Measurements from ENCODE around the gene INO80B.

Gene INO80B

GRCh38 chr2:74500578-74500946, 45.7 kb downstream of the INO80B start:
- no peak for DNase-seq

GRCh38 chr2:74501335-74502071, 46.6 kb downstream of the INO80B start:
- DNase-seq, result no peak

- DNase-seq, result no peak
These were observed 47.3 kb downstream of the INO80B start for GRCh38 chr2:74502147-74502719.

GRCh38 chr2:74502720-74503505, 48.0 kb downstream of the INO80B start:
- peak in 3 of 51 donors; percentile 1 to 18 (median 3) for DNase-seq

- no peak for DNase-seq
These were observed 48.9 kb downstream of the INO80B start for GRCh38 chr2:74503506-74504475.

- no peak for DNase-seq
These were observed 49.7 kb downstream of the INO80B start for GRCh38 chr2:74504591-74504990.

- DNase-seq, result no peak
These were observed 50.8 kb downstream of the INO80B start for GRCh38 chr2:74505448-74506246.

- DNase-seq, result peak; percentile 77 to 100 (median 95)
These were observed 52.4 kb downstream of the INO80B start, which contains the start of gene PCGF1 for GRCh38 chr2:74507145-74507925. PCGF1 (minus strand) TSS chr2:74507695; CDS start chr2:74507668, 27 bp downstream.

Data from hypothalamus (tissue), 51 donors.